Keratinocyte (primary cell): ENCODE data around the gene PEPD. TPM values are rescaled to one million over a fixed set of nuclear protein-coding genes. Genes with fewer than 3 reads are reported as not detected.

Source experiments
- DNase-seq: peaks from one replicate; pipeline ENCODE4 v3.0.0-alpha.2; 2011; ENCODE audit warnings: low read depth, missing footprints, low spot score
- FAIRE-seq: peaks from 2 replicates; lab custom pipeline; 2011; peaks lifted over from hg19 to GRCh38; lab: Jason Lieb, UNC
- H2AFZ ChIP-seq: 2 replicates; pipeline ENCODE4 v1.6.0; 2012; ENCODE audit warnings: low read length, control low read depth, inconsistent platforms; ENCODE audit not compliant: control insufficient read depth
- H3K27ac ChIP-seq: 2 replicates; pipeline ENCODE4 v1.5.1; 2011; ENCODE audit warnings: low read length; ENCODE audit not compliant: control insufficient read depth, insufficient read depth
- H3K27me3 ChIP-seq: 3 replicates; pipeline ENCODE4 v1.6.0; 2011; ENCODE audit warnings: low read length; ENCODE audit not compliant: control insufficient read depth, insufficient read depth; ENCODE audit errors: extremely low read depth
- H3K36me3 ChIP-seq, 2 experiments: 2 replicates in 1 of 2; 3 replicates in 1 of 2; pipeline ENCODE4 v1.5.1; 2011; ENCODE audit warnings: low read length in 2 of 2, mild to moderate bottlenecking in 1 of 2; ENCODE audit not compliant: control insufficient read depth in 2 of 2, insufficient read depth in 2 of 2; ENCODE audit errors: extremely low read depth in 1 of 2
- H3K4me1 ChIP-seq: 3 replicates; pipeline ENCODE4 v1.5.1; 2011; ENCODE audit warnings: low read length; ENCODE audit not compliant: control insufficient read depth, insufficient read depth; ENCODE audit errors: extremely low read depth
- H3K4me2 ChIP-seq: 3 replicates; pipeline ENCODE4 v1.6.0; 2011; ENCODE audit warnings: low read depth, low read length; ENCODE audit not compliant: control insufficient read depth, insufficient read depth; ENCODE audit errors: extremely low read depth
- H3K4me3 ChIP-seq, 3 experiments: fragments of 200-600 bp in 1 of 3; sonication (generic) in 1 of 3; 2 replicates in 2 of 3; 3 replicates in 1 of 3; pipeline ENCODE4 v1.5.1; 2011 to 2016; ENCODE audit warnings: low read length in 3 of 3, mild to moderate bottlenecking in 3 of 3, control low read depth in 2 of 3, inconsistent platforms in 1 of 3, low read depth in 1 of 3, mixed read lengths in 1 of 3, mixed run types in 1 of 3, moderate library complexity in 1 of 3; ENCODE audit not compliant: control insufficient read depth in 2 of 3, insufficient read depth in 2 of 3; ENCODE audit errors: extremely low read depth in 1 of 3
- H3K79me2 ChIP-seq: 2 replicates; pipeline ENCODE4 v1.6.0; 2012; ENCODE audit warnings: low read length; ENCODE audit not compliant: control insufficient read depth, insufficient read depth
- H3K9ac ChIP-seq: 3 replicates; pipeline ENCODE4 v1.6.0; 2011; ENCODE audit warnings: low read length; ENCODE audit not compliant: control insufficient read depth, insufficient read depth; ENCODE audit errors: extremely low read depth
- H3K9me1 ChIP-seq: 3 replicates; pipeline ENCODE4 v1.6.0; 2011; ENCODE audit warnings: low read length; ENCODE audit not compliant: control insufficient read depth, insufficient read depth; ENCODE audit errors: extremely low read depth
- H3K9me3 ChIP-seq: 2 replicates; pipeline ENCODE4 v1.5.1; 2012; ENCODE audit warnings: low read depth, low read length; ENCODE audit not compliant: control insufficient read depth
- H4K20me1 ChIP-seq: 3 replicates; pipeline ENCODE4 v1.6.0; 2011; ENCODE audit warnings: low read length; ENCODE audit not compliant: control insufficient read depth, insufficient read depth; ENCODE audit errors: extremely low read depth
- CTCF ChIP-seq, 3 experiments: IDR thresholded peaks in 1 of 3; conservative IDR thresholded peaks in 1 of 3; optimal IDR thresholded peaks in 1 of 3; 2 replicates in 2 of 3; 3 replicates in 1 of 3; pipeline versions ENCODE3 to v1.5.1; 2011; ENCODE audit warnings: low read length in 3 of 3, mild to moderate bottlenecking in 3 of 3, moderate library complexity in 2 of 3, control low read depth in 1 of 3, inconsistent platforms in 1 of 3; ENCODE audit not compliant: insufficient read depth in 2 of 3; ENCODE audit errors: extremely low read depth in 1 of 3
- EZH2 ChIP-seq: IDR thresholded peaks from one replicate; pipeline ENCODE4 v1.6.1; 2012; ENCODE audit warnings: inconsistent platforms, mild to moderate bottlenecking, low read length, moderate library complexity
- dilution Hi-C: fragments of 300-500 bp; cut with MboI; formaldehyde crosslinking; loops from one replicate; pipeline ENCODE4 v1.7.0; 2020; ENCODE audit warnings: low sequenced_read_pairs; ENCODE audit not compliant: extremely low pct_ligation_motif_present
- polyA plus RNA-seq, 5 experiments: library from polyadenylated mRNA; depleted of rRNA in 3 of 5; stranded (reverse) in 3 of 5; stranded (forward) in 1 of 5; unstranded in 1 of 5; fragments of >200 nt; gene quantifications; 1 replicate in 1 of 5; 2 replicates in 3 of 5; 3 replicates in 1 of 5; pipeline versions ENCODE4 v1.2.1 to v1.2.3, GENCODE V29; 2011 to 2012; ENCODE audit warnings: missing spikeins in 2 of 5, low read depth in 1 of 5, low replicate concordance in 1 of 5

PEPD gene
- polyA plus RNA-seq, 1 donor (not counting 4 experiments of a cell fraction or from before 2014, with no cell fraction given), result 36.9 TPM

- no peak overlapping the region for H3K27ac ChIP-seq
These were observed 101.8 kb downstream of the PEPD start for GRCh38 chr19:33419788-33420130.

GRCh38 chr19:33418871-33419787 lies 102.5 kb downstream of the PEPD start:
- H3K4me1 ChIP-seq, result peaks cover 2% of the 10 kb centered on the region

More at GRCh38 chr19:33419788-33420130, 101.8 kb downstream of the PEPD start:
- H3K4me2 ChIP-seq, result no peak overlapping the region
- TF ChIP-seq EZH2 (no peak), CTCF (optimal IDR thresholded peaks at IDR 0.05 in 1 of 3, IDR thresholded peaks at IDR 0.05 in 1 of 3, conservative IDR thresholded peaks at IDR 0.05 in 1 of 3; ENCODE audit: extremely low read depth in 1 of 3, insufficient read depth in 2 of 3, low read length in 3 of 3) (no peak)
- H3K9me3 ChIP-seq, result no peaks in the 10 kb centered on the region
- H3K79me2 ChIP-seq, result no peaks in the 10 kb centered on the region
- FAIRE-seq (no peak), DNase-seq (no peak)
- dilution Hi-C loops, result no loop called here
- H3K9me1 ChIP-seq, result no peaks in the 10 kb centered on the region
- no peaks in the 10 kb centered on the region for H3K27me3 ChIP-seq
- H2AFZ ChIP-seq, result no peak overlapping the region
- no peaks in the 10 kb centered on the region for H3K36me3 ChIP-seq
- H3K9ac ChIP-seq, result no peak overlapping the region
- peaks cover 2% of the 10 kb centered on the region for H3K4me1 ChIP-seq
- no peaks in the 10 kb centered on the region for H4K20me1 ChIP-seq
- no peak overlapping the region for H3K4me3 ChIP-seq

More at GRCh38 chr19:33418871-33419787, 102.5 kb downstream of the PEPD start:
- Histone ChIP-seq H3K9ac (no peak overlapping the region), H3K27ac (no peak overlapping the region), H3K9me3 (no peaks in the 10 kb centered on the region), H3K79me2 (no peaks in the 10 kb centered on the region), H3K9me1 (no peaks in the 10 kb centered on the region), H3K27me3 (no peaks in the 10 kb centered on the region), H3K36me3 (no peaks in the 10 kb centered on the region), H2AFZ (no peak overlapping the region), H3K4me3 (no peak overlapping the region), H4K20me1 (no peaks in the 10 kb centered on the region), H3K4me2 (no peak overlapping the region)
- no peak for DNase-seq
- FAIRE-seq, result no peak
- no peak for TF ChIP-seq CTCF (optimal IDR thresholded peaks at IDR 0.05 in 1 of 3, IDR thresholded peaks at IDR 0.05 in 1 of 3, conservative IDR thresholded peaks at IDR 0.05 in 1 of 3; ENCODE audit: extremely low read depth in 1 of 3, insufficient read depth in 2 of 3, low read length in 3 of 3)
- no peak for TF ChIP-seq EZH2
- dilution Hi-C loops, result no loop called here
